GM12864 (cell line): ENCODE data around the gene HOXB3.
A peak's percentile ranks its signal among the peaks of the same experiment; 100 is the strongest.

ENCODE experiments used
- DNase-seq: peaks from one replicate; pipeline ENCODE4 v3.0.0-alpha.2; 2011; ENCODE audit warnings: low read depth
- H3K4me3 ChIP-seq: 2 replicates; pipeline ENCODE4 v1.5.1; 2011; ENCODE audit warnings: mild to moderate bottlenecking, low read depth, low read length, control low read depth
- TF ChIP-seq, protein P1 (sequence below): IDR thresholded peaks from 2 replicates; pipeline ENCODE4 v1.5.1; 2011; ENCODE audit warnings: low read depth, mild to moderate bottlenecking, moderate library complexity, low read length, control low read depth, inconsistent platforms; ENCODE audit errors: missing control alignments

The HOXB3 gene

DNA sequence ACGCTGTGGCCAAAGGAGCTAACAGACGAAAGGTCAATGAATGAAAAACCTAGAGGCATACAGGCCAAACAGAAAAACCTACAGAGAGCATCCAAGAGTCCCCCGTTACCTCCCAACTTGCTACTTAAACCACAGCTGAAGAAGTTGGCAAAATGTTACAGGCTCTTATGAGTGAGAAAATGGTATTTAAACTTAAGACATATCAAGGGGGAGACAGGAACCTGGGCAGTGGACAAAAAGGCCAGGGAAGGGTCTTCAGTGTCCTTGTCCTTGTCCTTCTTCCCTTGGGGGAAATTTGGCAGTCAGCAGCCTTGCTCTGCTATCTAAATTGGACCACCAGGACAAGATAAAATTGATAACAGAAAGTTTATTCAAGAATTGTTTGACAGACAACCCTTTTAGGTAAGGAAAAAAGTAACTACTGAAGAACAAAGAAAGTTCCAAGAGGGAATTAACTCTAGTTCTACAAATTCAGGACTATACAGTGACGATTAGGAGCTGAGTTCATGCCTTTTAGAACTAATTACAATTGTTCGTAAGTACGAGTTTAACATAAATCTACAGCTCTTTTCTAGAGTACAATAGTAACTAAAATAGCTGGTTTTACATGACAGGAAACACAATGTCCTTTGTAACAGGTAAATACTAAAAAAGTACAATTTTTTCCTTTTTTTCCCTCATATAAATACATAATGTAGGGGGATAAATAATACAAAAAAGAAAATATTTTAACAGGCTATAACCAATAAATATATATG lies 41.3 kb downstream of the HOXB3 start:
- H3K4me3 ChIP-seq, result no peak overlapping the region

DNA sequence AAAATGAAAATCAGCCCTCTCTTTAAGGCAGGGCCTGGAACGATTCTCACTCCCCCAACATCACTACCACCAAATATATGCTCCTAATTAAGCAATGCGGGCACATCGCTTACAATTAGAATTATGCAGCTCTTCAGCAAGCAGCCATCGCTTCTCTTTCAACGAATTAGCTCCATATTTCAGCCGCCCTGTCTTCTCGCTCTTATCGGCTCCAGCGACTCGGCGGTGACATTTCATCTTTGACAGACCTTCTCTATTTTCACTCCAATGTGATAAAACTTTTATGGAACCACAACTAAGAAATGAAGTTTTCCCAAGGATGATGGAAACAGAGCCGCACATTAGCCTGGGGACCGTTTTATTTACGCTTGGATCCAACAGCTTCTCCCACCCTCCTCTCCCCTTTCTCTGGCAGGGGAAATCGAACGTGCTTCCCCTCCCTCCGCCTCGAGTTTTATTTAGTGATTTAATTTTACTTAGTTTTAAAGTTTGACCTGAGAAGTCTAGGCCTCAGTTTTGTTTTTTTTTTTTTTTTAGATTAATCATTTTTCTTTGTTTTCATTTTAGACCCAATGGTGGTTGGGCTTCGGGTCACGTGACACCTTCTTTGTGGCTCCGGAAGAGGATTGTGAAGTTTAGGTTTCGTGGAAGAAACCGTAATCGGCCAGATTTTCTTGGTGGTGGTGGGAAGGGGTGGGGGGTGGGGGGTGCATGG lies 42.1 kb downstream of the HOXB3 start:
- no peak overlapping the region for H3K4me3 ChIP-seq
- no peak for DNase-seq
- TF ChIP-seq, protein P1, sequence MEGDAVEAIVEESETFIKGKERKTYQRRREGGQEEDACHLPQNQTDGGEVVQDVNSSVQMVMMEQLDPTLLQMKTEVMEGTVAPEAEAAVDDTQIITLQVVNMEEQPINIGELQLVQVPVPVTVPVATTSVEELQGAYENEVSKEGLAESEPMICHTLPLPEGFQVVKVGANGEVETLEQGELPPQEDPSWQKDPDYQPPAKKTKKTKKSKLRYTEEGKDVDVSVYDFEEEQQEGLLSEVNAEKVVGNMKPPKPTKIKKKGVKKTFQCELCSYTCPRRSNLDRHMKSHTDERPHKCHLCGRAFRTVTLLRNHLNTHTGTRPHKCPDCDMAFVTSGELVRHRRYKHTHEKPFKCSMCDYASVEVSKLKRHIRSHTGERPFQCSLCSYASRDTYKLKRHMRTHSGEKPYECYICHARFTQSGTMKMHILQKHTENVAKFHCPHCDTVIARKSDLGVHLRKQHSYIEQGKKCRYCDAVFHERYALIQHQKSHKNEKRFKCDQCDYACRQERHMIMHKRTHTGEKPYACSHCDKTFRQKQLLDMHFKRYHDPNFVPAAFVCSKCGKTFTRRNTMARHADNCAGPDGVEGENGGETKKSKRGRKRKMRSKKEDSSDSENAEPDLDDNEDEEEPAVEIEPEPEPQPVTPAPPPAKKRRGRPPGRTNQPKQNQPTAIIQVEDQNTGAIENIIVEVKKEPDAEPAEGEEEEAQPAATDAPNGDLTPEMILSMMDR, result no peak

More for the DNA sequence above, 41.3 kb downstream of the HOXB3 start:
- TF ChIP-seq, protein P1, result no peak
- no peak for DNase-seq

DNA sequence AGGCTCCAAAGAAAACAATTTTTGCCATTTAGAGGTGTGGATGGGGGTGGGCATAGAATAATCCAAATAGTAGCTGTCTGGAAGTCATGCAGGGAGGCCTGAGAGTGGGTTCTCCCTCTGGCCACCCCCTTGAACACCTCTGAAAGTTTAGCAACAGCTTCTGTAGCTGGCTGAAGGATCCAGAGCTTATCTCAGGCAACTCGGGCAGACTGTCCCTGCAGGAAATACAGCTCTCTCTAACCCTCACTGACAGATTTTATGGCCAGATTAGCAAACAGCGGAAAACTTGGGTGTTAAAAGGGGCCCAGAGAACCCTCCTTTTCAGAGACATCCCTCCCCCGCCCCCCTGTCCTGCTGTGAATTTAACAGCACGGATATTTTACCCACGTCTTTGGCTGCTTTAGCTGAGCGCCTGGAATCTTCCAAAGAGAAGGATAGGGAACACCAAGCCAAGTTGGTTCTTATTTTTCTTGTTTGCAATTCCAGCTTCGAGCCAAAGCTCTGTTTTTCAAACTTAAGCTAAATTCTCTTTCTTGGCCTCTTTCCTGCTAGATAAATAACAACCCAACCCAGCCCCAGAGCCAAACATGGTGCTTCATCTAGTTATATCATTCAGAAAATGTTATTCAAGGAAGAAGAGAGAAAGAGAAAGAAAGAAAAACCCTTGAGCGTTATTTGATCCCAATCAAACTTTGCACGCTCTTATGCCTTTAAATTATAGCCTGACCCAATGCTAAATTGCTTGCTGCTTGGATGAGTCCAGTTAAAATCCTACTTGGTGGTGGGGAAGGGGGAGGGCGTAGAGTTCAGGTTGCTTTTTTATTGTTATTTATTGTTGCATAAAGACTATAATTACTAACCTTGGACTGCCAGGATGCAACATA lies 42.9 kb downstream of the HOXB3 start:
- no peak overlapping the region for H3K4me3 ChIP-seq
- TF ChIP-seq, protein P1, result no peak
- DNase-seq, result no peak

DNA sequence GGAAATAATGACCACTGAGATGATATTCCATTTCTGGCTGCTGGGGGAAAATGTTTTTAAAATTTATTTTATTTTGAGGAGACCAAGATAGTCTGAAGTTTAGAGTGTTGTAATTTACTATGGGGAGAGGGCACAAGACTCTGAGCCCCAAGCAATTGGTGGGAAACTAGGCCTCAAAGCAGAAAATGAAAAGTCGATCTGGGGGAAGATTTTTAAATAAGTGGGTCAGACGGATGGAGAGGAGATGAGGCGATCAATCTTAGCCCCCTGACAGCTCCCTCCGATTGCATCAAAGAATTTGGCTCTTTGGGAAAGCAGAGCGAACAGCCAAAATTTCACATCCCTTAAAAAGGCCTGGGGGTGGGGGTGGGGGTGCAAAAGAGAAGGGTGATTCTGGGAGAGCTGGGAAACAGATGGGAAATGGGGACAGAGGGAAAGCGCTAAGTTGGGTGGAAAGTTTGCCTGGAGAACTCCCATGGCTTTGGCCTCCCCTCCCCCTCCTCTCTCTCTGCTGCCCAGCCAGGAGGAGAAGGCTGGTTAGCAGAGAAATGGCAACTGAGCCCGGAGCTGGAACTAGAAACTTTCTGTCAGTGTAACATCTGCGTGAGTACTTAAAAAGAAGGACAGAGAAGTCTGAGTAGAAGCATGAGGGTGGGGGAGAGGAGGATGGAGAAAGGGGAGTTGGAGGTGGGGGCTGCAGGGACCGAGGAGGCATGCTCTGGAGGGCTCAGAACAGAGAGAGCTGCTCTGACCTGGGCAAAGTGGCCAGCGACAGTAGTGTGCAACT lies 43.7 kb downstream of the HOXB3 start:
- DNase-seq, result no peak
- no peak overlapping the region for H3K4me3 ChIP-seq
- TF ChIP-seq, protein P1, result no peak

DNA sequence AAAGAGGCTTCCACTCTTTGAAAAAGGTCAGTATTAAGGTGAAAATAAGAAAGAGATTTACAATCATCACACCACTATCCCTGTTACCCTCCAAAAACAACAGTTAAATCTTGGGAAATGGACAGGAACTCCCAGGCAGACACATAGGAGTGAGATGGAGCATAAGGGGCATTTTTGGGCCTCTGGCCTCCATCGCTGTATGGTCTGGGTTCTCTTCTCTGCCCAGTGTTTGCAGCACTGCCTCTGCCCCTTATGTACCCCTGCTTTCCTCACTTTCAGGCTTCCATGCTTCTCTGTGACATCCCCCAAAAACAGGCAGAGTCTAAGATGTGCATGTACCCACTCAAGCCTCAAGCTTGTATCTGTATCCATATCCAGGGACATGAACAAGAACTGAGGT lies 44.5 kb downstream of the HOXB3 start:
- H3K4me3 ChIP-seq, result no peak overlapping the region
- no peak for DNase-seq
- TF ChIP-seq, protein P1, result no peak

DNA sequence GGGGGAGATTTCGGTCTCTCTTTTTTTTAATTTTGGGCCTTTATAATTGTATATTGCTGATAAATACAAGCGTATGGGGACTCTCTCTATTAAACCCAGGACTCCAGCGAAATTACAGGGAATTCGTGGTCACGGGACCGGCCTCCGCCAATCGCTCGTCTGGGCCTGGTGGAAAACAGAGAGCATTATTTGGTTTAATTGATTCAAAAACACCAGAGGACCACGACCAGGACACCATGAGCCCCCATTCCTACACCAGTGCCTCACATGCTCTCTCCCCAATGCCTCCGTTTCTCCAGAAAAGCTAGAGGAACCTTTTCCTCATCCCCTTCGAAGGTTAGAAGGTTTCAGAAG lies 45.0 kb downstream of the HOXB3 start, which contains the start of gene HOXB2:
Gene HOXB2, minus strand, starts transcription at position 88 of the 354 bp plus-strand sequence. CDS start 198 bp downstream, outside the sequence.
- DNase-seq, result no peak
- TF ChIP-seq, protein P1, result no peak
- H3K4me3 ChIP-seq, result peak within 1 kb of the TSS; percentile 55
